DND-41 (cell line): ENCODE results near the gene HS2ST1.
"Not testable (repeated sequence)": the region's sequence is repeated elsewhere in the genome, so short reads cannot be mapped to it uniquely, and the experiment has no call there.

ENCODE experiments used
- ATAC-seq: fragments of 200-7000 bp; cut with Tn5 transposase; 3 replicates; pipeline ENCODE4 v1.9.1; 2021; ENCODE audit warnings: low read depth; ENCODE audit not compliant: insufficient read depth
- DNase-seq: peaks from one replicate; pipeline ENCODE4 v3.0.0-alpha.2; 2020
- H2AFZ ChIP-seq: 2 replicates; pipeline ENCODE4 v1.6.0; 2012; ENCODE audit warnings: low read depth, low read length
- H3K27ac ChIP-seq: 2 replicates; pipeline ENCODE4 v1.5.1; 2012; ENCODE audit warnings: low read length, inconsistent platforms
- H3K27me3 ChIP-seq: fragments of 200-600 bp; sonication (generic); 2 replicates; pipeline ENCODE4 v1.6.0; 2012; ENCODE audit warnings: low read length, mild to moderate bottlenecking, inconsistent platforms; ENCODE audit not compliant: insufficient read depth, poor library complexity
- H3K36me3 ChIP-seq: 2 replicates; pipeline ENCODE4 v1.5.1; 2012; ENCODE audit warnings: low read length, inconsistent platforms; ENCODE audit not compliant: insufficient read depth
- H3K4me1 ChIP-seq: 2 replicates; pipeline ENCODE4 v1.5.1; 2012; ENCODE audit warnings: mild to moderate bottlenecking, low read length; ENCODE audit not compliant: insufficient read depth
- H3K4me2 ChIP-seq: 2 replicates; pipeline ENCODE4 v1.6.0; 2012; ENCODE audit warnings: mild to moderate bottlenecking, moderate library complexity, low read length, inconsistent platforms; ENCODE audit not compliant: insufficient read depth
- H3K4me3 ChIP-seq, 2 experiments: fragments of 200-600 bp in 1 of 2; shearing (Covaris generic) in 1 of 2; 2 replicates each; pipeline ENCODE4 v1.5.1; 2012 to 2016; ENCODE audit warnings: inconsistent platforms in 2 of 2, low read length in 2 of 2, mild to moderate bottlenecking in 2 of 2, low read depth in 1 of 2, moderate library complexity in 1 of 2
- H3K79me2 ChIP-seq: 2 replicates; pipeline ENCODE4 v1.6.0; 2012; ENCODE audit warnings: low read length, inconsistent platforms; ENCODE audit not compliant: insufficient read depth
- H3K9ac ChIP-seq: 2 replicates; pipeline ENCODE4 v1.6.0; 2012; ENCODE audit warnings: low read depth, mild to moderate bottlenecking, inconsistent platforms, low read length, moderate library complexity
- H3K9me3 ChIP-seq: 2 replicates; pipeline ENCODE4 v1.5.1; 2012; ENCODE audit warnings: low read length, moderate library complexity, mild to moderate bottlenecking, inconsistent platforms; ENCODE audit not compliant: insufficient read depth, severe bottlenecking
- H4K20me1 ChIP-seq: 2 replicates; pipeline ENCODE4 v1.6.0; 2012; ENCODE audit warnings: low read length; ENCODE audit not compliant: insufficient read depth
- CTCF ChIP-seq: IDR thresholded peaks from 2 replicates; pipeline ENCODE4 v1.5.1; 2012; ENCODE audit warnings: borderline replicate concordance, low read length, moderate library complexity, mild to moderate bottlenecking; ENCODE audit not compliant: poor library complexity, severe bottlenecking; ENCODE audit errors: extremely low read depth
- EZH2 ChIP-seq: IDR thresholded peaks from 3 replicates; pipeline ENCODE4 v1.6.1; 2012; ENCODE audit warnings: borderline replicate concordance, low read depth, mild to moderate bottlenecking, moderate library complexity, low read length, inconsistent platforms; ENCODE audit not compliant: severe bottlenecking

HS2ST1 gene

GRCh38 chr1:86914601-86914997 is at the start of gene HS2ST1:
HS2ST1 (plus strand) TSS chr1:86914635.
- ATAC-seq, result peak; percentile 77
- peaks cover 43% of the 10 kb centered on the region for H3K4me1 ChIP-seq

GRCh38 chr1:86865973-86866637 is 48.3 kb upstream of the HS2ST1 start:
- no peak overlapping the region for H3K27ac ChIP-seq
- DNase-seq, result no peak
- H3K36me3 ChIP-seq, result peaks cover 22% of the 10 kb centered on the region; the same call in 1 of the 2 replicates

More at GRCh38 chr1:86914601-86914997, at the start of gene HS2ST1:
- Histone ChIP-seq H3K4me3 (peak within 1 kb of the TSS; percentile 86 to 89), H3K9ac (peak within 1 kb of the TSS; percentile 86), H3K4me2 (peak within 1 kb of the TSS; percentile 95), H3K27me3 (no peaks in the 10 kb centered on the region), H4K20me1 (peaks cover 29% of the 10 kb centered on the region), H3K9me3 (no peaks in the 10 kb centered on the region), H3K27ac (peak within 1 kb of the TSS; percentile 95), H3K79me2 (peaks cover 91% of the 10 kb centered on the region), H2AFZ (peak within 1 kb of the TSS; percentile 94), H3K36me3 (peaks cover 13% of the 10 kb centered on the region)
- DNase-seq, result no peak
- TF ChIP-seq EZH2, result no peak
- TF ChIP-seq CTCF, result no peak

GRCh38 chr1:86866665-86867064 is 47.8 kb upstream of the HS2ST1 start:
- no peak overlapping the region for H2AFZ ChIP-seq
- H3K4me3 ChIP-seq, result no peak overlapping the region
- TF ChIP-seq EZH2, result no peak
- no peaks in the 10 kb centered on the region for H3K9me3 ChIP-seq
- no peak overlapping the region for H3K4me2 ChIP-seq
- H3K79me2 ChIP-seq, result peaks cover 9% of the 10 kb centered on the region; the same call in 1 of the 2 replicates
- no peak overlapping the region for H3K27ac ChIP-seq
- peaks cover 19% of the 10 kb centered on the region; the same call in 1 of the 2 replicates for H3K36me3 ChIP-seq
- no peak overlapping the region for H3K9ac ChIP-seq
- no peaks in the 10 kb centered on the region for H3K4me1 ChIP-seq
- ATAC-seq, result no peak
- no peaks in the 10 kb centered on the region for H3K27me3 ChIP-seq
- no peak for DNase-seq
- H4K20me1 ChIP-seq, result no peaks in the 10 kb centered on the region

More at GRCh38 chr1:86865973-86866637, 48.3 kb upstream of the HS2ST1 start:
- Histone ChIP-seq H3K27me3 (no peaks in the 10 kb centered on the region), H4K20me1 (no peaks in the 10 kb centered on the region), H3K79me2 (peaks cover 9% of the 10 kb centered on the region; the same call in 1 of the 2 replicates), H3K4me3 (no peak overlapping the region), H3K4me1 (no peaks in the 10 kb centered on the region), H3K9ac (no peak overlapping the region), H2AFZ (no peak overlapping the region), H3K9me3 (no peaks in the 10 kb centered on the region), H3K4me2 (no peak overlapping the region)
- ATAC-seq, result no peak
- TF ChIP-seq EZH2, result no peak
- no peak for TF ChIP-seq CTCF

GRCh38 chr1:86867278-86867677 is 47.2 kb upstream of the HS2ST1 start:
- not testable (repeated sequence) for H3K79me2 ChIP-seq, H3K4me1 ChIP-seq, H2AFZ ChIP-seq, H3K27ac ChIP-seq, ATAC-seq, H3K9me3 ChIP-seq, H3K4me3 ChIP-seq, H3K27me3 ChIP-seq, H4K20me1 ChIP-seq, DNase-seq, H3K9ac ChIP-seq, H3K4me2 ChIP-seq
- H3K36me3 ChIP-seq, result peaks cover 19% of the 10 kb centered on the region; the same call in 1 of the 2 replicates
